Breast epithelium (tissue), 3 donors: ENCODE measurements around the gene MPO.

ENCODE experiments used
- CTCF ChIP-seq, 3 donors: fragments of 450-650 bp; IDR thresholded peaks; one replicate each; pipeline ENCODE4 v1.5.1; 2016 to 2017; ENCODE audit warnings: antibody characterized with exemption in 3 of 3, mild to moderate bottlenecking in 3 of 3, moderate library complexity in 3 of 3
- POLR2A ChIP-seq: fragments of 450-650 bp; IDR thresholded peaks from one replicate; pipeline ENCODE4 v1.6.1; 2016; ENCODE audit warnings: antibody characterized with exemption, mild to moderate bottlenecking, moderate library complexity

DNA sequence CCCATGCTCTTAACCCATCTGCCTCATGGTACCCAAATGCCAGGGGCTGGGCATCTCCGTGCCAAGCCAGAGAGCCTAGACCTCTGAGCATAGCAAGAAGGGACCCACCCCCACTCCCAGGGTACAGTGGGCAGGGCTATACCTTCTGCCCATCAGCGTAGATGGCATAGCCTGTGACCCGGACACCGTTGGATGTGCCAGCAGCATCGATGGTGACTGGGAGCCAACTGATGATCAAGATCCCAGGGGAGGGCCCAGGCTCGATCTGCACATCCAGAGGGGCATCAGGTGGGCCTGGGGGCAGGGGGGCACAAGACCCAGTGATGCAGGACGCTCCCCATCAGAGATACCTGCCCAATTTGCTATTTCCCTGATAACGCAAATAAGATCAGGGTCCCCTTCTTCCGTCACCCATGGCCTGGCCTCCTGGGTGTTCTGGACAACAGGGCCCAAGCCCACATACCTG, 30.7 kb upstream of the MPO start:
- TF ChIP-seq POLR2A (no peak), CTCF (IDR thresholded peaks at IDR 0.05) (no peak)
